DMS153 treated with DMSO at 0.1 percent for 48 hours (cell line): ENCODE data around the gene VPS4A.

Experiments
- DNase-seq: peaks from one replicate; lab custom pipeline; 2025; ENCODE audit not compliant: unreplicated experiment; lab: John Stamatoyannopoulos, UW

Gene VPS4A

DNA sequence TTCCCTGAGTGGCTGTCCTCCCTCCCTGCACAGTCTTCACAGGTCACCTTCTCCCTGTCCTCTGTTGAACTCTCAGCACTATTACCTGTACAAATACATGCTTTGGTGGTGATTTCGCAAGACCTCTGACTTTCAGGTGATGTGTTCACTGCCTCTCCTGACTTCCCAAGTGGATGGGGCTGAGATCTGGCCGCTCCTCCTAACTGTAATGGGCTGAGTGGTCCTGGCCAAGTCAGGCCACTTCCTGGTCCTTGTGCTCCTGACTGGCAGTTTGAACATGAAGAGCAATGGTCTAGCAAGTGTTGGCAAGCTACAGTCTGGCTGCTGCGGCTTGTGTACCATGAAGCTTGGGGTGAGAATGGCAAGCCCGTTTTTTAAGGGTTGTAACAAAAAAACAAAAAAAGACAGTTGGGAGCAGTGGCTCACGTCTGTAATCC, 52.1 kb downstream of the VPS4A start:
- no peak for DNase-seq

DNA sequence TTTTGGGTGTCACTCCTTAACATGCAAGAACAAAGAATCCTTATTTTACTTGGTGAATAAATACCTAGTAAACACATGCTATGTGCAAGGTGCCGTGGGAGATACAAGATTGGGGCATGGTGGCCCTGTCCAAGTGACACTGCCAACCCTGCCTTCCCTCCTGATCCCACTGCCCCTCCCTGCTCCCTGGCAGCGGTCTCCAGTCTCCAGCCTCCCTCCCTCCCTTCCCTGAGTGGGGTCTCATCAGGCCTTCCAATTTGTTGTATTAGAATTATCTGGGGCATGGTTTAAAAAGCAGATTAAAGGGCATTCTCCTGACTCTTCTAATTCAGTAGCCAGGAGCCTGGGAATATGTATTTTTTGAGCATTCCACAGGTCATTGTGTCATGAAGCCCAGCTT, 52.9 kb downstream of the VPS4A start:
- no peak for DNase-seq

DNA sequence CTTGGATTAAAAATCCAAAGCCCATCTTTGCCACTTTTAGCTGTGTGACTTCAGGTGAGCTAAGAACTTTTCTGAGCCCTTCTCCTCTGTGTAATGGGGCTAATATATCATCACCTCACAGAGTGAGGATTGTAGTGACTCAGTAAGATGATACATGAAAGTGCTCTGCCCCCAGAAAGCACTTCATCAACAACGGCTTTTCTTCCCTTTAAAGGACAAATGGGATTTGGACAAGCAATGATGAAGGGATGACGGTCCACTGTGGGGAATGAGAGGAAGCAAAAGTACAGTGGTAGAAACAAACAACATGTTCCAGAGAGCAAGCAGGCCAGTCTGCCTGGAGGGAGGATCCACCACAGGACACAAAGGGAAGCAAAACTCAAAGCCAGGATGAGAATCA, 54.8 kb downstream of the VPS4A start:
- DNase-seq, result no peak

DNA sequence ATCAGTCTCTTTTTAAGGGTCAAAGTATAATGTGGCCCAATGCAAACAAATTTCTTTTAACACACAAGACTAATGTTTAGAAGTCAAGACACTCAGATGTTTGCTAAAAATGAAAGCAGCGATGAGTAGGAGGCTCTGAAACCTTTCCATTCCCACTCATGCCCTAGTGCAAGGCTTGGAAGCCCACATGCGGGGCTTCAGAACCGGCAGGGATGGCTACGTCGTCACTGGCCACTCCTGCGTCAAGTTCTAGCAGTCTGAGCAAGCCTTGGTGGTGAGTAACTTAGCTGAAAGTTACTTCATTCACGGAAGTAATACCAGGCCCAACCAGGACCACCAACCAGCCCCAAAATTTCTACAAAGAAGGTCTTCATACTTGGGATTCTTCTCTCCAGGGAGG, 55.3 kb downstream of the VPS4A start:
- no peak for DNase-seq

DNA sequence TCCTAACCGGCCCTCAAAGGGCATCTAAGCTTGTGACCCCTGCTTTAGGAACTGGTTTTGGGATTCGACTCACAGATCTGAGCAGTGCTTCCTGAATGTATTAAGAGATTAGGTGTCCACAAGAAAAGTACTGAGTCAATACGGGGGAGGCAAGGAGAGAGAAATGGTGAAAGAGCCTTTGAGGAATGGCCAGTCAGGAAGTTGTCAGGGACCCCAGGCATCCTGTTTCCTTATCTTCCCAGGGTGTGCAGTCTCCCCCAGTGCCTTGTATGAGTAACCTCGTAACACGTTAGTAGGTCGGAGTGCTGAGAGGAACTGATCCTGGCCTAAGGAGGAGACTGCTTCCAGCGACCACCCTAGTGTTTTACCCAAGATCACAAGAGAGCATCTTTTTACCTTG, 56.8 kb downstream of the VPS4A start:
- no peak for DNase-seq

DNA sequence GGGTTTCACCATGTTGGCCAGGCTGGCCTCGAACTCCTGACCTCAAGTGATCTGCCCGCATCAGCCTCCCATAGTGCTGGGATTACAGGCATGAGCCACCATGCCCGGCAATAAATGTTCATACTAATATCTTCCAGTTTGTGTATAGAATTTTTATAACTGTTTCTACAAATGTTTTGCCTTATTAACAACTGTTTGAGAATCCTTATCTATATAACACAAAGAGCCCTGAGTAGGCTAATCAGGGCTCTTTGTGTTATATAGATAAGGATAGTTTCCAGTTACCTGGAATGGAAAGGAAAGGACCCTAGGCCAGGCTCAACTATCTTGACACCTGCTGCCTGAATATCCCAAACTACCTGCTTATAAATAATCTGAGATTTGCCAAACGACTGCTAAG, 57.7 kb downstream of the VPS4A start:
- no peak for DNase-seq

DNA sequence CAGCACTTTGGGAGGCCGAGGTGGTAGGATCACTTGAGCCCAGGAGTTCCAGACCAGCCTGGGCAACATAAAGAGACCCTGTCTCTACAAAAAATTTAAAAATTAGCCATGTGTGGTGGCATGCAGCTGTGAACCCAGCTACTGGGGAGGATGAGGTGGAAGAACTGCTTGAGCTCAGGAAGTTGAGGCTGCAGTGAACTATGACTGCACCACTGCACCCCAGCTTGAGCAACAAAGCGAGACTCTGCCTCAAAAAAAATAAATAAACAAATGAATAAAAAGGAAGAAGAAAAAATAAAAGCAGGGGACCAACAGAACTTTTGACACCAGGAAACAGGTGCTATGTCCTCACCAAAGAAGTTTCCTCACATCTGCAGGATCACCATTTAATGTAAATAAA, 60.4 kb downstream of the VPS4A start:
- no peak for DNase-seq

DNA sequence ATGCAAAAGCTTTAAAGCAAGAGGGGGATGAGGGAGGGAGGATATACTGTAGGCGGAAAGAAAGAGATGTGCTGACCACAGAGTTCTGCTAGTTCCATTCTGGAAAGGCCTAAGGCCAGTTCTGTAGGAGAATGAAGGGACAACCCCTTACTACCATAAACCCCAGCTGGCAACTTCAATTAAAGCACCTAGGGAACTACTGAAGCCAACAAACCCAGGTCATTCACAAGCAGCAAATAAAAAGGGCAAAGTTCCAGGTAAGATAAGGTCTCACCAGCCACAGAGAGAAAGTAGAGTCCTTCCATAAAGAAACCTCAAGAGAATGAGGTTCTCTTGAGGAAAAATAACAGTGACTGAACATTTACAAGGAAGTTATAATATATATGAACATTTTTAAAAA, 61.9 kb downstream of the VPS4A start:
- DNase-seq, result no peak
